HG03039 (cell line): ENCODE measurements around the gene CCBE1.

Experiments used
- ATAC-seq: cut with Tn5 transposase; IDR thresholded peaks from one replicate; pipeline ENCODE4 v1.9.1; 2021; ENCODE audit warnings: mild to moderate bottlenecking, moderate library complexity; ENCODE audit not compliant: unreplicated experiment

CCBE1 gene

DNA sequence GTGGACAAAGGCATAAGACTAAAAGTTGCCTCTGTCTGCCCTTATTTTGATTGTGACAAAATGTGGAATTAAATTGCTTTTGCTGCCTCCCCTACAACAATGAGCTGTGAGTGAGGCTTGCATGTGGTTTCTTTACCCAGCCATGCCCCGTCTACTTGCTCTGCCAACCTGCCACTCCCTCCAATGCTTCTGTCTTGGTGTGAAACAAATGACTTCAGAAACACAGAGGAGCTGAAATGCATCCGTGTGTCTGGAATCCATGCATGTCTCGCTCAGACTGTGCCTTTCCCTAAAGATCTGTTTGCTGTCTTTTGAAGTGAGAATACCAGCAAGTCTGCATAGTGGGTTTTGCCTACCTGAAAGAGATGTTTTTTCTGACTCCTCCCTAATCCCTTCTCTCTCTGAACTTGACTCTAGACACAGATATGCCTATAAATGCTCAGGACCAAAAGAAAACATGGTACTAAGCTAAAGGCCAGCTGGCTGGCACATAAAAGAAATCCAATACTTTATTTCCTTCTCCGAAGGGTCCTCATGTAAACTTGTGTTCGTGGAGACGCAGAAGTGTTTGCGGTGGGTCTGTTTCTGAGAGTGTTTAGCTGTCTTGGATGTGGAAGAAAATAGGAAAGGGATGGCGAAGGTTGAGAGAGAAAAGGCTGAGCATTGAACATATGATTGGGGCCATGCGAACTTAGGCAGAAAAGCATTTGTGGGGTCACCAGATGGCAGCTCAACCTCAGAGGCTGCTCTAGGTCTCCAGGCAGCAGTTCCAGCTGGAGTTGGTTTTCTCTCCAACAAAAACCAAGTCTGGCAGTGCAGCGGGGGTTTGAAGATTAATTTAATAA lies 120.5 kb downstream of the CCBE1 start:
- ATAC-seq, result no peak

DNA sequence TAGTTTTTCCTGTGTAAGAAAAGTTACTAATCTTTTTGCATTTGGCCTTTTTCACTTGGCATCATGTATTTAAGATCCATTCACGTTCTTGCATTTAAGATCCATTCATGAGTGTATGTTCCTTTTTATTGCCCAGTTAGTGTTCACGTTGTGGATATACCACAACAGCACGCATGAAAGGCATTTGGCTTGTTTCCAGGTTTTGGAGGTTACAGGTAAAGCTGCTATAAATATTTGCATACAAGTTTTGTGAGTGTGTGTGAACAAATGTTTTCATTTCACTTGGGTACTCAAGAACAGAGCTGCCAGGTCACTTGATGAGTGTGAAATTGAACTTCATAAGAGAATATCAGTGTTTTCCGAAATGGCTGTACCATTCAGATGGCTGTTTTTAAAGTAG lies 121.2 kb downstream of the CCBE1 start:
- no peak for ATAC-seq

DNA sequence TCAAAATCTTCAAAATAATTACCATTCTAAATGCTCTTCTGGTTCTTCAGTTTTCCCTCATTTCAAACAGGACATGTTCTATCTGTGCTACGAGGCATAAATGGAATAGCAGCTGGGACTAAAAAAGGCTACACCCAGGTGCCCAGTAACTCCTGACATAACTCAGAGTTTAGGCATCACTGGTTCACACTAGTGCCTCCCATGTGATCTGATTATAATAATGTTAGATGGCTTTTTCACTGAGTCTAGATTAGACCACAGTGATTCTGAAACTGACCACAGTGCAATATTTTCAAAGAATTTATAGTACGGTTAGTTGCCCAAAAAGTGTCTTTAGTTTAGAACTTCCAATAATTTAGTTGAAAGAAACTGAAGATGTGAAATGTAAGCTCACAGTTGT lies 123.3 kb downstream of the CCBE1 start:
- no peak for ATAC-seq

DNA sequence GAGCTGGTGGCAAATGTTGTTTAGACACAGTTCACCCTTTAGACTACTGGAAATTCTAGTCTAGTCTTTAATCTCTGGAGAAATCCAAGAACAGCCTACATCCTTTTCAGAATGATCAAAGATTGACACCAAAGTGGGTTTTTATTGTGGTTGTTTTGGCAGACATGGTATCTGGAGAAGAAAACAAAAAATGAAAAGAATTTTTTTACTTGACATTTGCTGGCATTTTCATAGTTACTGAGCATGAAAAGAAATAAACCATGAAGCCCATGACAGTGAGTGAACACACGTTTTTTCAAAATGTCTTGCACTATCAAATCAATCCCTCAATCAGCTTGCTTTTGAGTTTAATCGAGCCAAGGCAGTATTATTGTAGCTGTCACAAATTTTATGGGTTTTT lies 125.3 kb downstream of the CCBE1 start:
- no peak for ATAC-seq

DNA sequence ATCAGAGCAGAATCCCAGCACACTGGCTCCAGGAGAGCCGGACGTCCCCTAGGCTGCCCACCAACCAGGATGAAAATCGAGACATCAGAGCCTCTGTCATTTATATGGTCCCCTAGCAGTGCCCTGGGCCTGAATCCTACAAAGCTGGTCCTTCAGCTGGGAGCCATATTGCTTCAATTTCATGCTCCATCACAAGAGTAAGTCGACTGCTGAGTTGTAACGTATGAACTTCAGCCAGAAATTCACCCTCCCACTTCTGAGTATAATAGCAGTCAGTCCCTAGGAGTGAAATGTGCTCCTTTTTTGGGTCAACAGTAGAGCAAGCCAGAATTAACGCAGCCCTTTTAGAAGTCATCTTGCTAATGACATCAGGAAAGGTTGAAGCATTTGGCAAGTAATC lies 126.4 kb downstream of the CCBE1 start:
- no peak for ATAC-seq

DNA sequence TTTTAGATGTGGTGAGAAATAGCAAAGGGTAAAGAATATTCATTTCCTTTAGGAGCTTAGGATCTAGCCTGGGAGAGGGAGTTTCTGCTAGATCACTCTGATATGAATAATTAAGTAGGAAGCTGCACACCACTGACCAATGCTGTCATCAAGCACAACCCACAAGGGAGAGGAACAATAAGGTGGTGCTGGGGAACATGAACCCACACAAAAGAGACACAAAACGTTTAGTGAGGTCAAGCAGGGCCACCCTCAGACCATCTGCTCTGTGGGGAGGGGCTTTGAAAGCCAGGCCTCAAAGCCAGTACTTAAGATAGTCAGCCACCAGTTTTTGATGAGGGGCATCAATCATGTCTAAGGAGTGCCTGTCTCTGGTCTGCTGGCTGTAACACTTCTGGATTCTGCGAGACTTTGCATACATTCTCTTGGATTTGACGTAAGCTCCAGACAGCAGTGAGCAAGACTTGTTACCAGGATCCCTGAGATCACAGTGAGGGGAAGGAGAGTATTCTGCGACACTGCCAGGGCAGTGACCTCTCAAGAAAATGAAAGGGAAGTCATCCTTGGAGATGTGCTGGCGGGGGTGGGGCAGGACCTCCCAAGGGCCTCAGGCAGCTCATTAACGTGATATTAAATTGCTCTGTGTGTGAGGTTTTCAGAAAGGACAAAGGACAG lies 127.0 kb downstream of the CCBE1 start:
- ATAC-seq, result no peak

DNA sequence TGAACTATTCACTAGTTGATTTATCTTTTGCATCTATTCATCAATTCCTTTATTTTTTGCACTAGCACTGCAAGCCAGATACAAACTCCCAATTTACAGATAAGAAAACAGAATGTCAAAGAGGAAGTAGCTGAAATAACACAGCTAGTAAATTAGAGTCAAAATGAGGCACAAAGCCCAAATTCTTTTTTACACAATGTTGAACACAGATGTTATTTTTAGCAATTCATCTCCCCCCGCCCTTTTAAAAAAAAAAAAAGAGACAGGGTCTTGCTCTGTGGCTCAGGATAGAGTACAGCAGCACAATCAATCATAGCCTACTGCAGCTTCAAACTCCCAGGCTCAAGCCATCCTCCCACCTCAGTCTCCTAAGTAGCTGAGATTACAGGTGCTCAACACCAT lies 127.8 kb downstream of the CCBE1 start:
- no peak for ATAC-seq

DNA sequence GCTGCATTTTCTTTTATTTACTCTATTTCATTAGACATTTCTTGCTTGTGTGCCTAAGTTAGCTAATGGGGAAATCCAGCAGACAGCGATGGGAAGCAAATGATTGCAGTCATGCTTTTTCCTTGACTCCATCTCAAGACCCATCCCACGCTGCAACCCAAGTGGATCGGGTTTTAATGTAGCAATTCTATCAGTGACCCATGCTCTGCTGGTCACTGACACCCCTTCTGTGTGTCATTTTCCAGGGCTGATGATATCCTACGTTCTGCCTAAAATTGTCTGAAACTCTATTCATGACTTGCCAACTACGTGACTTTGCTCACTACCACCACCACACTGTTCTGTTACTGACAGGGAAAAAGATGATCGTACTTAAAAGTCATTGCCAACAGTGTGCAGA lies 129.8 kb downstream of the CCBE1 start:
- no peak for ATAC-seq

DNA sequence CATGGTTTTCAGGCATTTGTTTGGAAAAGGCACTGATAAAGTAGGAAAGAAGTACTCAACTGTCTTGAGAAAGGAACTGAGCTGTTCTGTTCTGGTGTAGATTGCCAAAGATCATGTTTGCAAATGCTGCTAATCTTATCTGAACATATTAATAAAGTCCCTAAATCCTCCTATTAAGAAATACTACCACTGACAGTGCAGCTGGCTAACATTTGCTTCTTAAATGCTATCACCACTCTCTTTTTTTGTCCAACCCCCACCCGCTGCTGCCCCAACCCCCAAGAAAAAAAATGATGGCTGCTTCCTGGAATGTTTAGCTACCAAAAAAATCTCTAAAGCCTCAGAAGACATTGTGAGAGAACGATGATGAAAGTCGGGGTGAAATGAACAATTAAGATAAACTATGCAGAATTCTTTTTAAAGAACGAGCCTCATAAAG lies 130.7 kb downstream of the CCBE1 start:
- no peak for ATAC-seq

DNA sequence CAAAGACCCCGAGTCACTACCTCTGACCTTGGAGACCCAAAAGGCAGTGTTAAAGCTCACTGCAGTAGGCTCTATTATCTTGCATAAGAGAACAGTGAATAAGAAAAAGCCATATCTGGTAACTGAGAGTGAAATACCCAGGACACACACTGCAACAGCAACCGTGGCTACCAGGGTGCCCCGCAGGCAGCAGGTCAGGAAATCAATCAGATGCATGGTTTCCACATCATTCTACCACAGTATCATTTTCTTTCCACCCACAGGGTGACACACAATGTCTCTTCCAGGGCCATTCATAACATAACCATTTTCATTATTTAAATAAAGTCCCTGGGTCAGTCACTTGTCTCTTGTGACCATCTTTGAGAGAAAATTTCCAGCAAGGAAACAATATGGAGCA lies 131.3 kb downstream of the CCBE1 start:
- ATAC-seq, result no peak

DNA sequence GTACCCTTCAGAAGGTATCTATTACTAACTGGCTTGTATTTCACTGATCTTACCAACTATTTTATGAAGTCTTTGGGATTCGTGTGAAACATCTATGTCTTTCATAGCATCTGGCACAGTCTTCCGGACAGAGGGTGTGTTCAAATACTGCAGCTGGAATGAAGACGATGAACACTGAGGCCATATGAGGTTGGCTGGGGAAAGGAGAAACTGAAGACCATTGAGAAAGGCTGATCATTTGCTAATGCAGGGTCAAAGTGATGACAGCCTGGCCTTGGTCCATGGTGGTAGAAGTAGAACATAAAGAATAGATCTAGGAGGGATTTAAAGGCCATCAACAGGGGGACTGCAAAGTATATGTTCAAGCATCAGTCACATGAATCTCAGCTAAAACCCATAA lies 132.7 kb downstream of the CCBE1 start:
- no peak for ATAC-seq

DNA sequence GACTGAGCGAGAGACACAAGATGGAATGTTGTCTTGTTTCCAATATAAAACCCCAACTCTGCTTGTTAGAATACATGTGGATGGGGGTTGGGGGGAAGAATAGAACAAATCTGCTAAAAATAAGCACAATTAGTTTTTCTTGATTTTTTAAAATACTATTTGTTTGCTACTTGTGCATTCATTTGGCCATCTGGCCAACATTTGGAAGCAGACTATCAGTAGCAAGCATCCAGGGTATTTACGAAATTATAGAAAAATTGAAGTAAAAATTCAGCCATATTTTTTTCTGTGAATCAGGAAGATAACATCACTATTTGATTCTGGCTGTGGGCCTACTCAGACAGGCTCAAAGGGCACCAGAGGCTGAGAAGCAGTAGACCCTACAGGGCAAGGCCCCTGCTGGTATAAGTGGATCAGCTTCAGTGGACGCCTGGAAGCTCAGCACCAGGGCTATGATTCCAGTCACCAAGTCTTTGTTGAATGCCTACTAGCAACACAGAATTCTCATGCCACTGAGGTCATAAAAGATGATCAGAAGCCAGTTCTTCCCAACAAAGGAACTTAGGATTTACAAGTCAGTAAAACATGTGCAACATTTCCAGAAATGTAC lies 133.9 kb downstream of the CCBE1 start:
- no peak for ATAC-seq

DNA sequence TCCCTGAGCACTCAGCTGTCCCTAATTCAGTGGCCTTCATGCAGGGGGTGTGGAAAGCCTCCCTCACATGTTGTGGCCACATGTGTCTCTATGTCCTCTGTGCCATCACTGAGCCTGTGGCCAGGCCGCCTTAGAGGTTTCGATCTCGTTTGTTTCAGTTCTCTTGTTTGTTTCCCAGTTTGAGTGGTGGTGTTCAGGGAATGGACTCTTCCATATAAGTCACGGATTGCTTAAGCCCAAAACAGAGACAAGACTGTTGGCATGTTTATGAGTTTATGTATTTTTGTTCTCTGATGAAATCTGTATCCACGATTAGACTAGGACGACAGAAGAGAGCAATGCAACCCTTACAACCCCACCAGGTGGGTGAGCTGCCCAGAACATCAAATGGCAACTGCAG lies 134.5 kb downstream of the CCBE1 start:
- no peak for ATAC-seq

DNA sequence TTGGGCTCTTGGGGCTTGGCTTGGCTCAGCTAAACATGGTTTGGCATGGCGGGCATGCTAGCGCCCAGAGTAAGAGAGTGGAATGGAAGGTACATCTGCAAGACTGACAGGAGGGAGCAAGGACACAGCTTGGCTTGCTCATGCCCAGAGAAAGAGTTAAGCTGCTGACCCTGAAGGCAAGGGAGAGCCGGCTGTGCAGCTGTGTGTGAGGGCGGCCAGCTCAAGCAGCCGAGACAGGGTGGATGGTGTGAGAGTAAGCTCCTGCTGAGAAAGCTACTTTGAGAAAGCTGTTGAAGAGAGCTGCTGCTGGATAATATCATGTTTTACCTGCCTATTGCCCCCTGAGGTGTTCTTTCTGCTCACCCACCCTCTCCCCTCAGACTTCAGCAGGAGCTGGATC lies 135.6 kb downstream of the CCBE1 start:
- no peak for ATAC-seq

DNA sequence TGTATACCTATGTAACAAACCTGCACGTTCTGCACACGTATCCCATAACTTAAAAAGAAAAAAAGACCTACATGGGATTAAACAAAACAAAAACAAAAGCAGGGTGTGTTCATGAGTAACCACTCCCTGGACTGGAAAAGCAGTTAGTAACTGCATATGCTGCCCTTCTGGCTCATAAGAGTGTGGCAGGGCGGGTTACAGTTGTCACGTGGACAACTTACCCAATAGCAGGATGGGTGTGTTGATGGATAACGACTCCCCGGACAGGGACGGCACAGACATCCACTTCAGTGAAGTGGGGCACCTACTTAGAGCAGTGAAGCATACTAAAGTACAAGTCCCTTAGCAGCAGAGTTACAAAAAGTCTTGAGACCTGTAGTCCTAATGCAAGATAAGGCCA lies 136.7 kb downstream of the CCBE1 start:
- ATAC-seq, result no peak

DNA sequence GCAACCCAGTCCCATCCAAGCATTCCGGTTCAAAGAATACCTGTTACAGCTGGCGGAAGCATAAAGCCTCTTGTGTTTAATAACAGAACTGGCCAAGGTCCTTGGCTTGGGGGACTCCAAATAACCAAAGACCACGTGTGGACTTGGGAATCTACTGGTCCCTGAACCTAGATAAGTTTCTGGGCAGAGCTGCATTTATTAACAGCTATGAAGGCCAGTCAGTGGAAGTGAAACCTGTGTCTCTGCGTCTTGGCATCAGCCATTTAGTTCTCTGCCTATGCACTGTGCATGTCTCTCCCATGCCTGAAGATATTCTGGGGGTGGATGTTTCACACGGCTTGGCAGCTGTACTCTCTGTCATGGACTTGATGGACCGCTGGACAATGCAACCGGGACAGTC lies 137.7 kb downstream of the CCBE1 start:
- no peak for ATAC-seq

DNA sequence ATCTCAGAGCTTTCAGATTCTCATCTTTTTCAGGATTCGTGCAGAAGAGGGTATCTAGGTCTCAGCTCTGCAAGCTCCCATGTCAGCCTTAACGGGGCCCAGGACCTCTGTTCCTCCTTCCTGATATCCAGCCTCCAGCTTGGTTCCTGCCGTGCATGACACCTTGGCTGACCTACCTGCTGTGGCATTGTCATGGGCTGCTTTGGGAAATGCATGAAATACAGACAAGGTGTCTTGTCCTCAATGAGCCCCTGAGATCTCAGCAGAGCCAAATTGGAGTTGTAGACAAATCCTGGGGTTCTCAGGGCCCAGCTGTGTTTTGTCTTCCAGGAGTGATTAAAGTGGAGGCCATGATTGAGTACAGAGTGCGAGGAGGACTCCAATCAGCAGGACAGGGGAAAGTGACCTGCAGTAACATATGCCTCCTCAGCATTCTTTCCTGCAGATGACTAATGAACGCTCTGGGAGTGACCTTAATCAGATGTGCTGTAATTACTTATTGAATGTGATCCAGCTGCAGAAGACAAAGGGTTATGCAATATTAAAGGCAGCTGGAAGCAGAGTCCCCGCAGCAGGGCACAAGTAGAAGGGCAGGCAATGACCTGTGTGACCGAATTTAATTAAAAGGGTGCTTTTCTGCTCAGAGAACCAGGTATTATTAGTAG lies 141.1 kb downstream of the CCBE1 start:
- no peak for ATAC-seq

DNA sequence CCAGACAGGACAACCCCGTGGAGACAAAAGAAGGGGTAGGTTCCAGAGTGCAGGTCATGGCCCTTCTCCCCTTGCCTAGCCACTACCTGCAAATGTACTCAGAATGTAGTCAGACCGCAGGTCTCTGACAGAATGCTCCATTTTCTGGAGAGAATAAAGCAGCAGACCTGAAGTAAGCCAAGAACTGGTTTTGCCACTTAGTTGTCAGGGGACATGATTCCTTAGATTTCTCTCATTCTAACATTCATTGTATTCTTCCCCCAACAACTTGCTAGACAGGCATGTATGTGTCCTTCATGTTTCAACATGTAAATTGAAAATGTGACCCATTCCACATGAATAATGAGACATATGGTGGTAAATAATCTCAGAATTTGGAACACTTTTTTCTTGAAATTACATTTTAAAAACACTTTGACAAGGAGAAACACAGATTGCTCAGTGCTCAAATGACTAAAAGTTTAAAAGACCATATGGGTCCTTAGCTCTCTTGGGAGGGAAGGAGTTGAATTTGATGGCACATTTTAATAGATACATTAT lies 142.4 kb downstream of the CCBE1 start:
- no peak for ATAC-seq

DNA sequence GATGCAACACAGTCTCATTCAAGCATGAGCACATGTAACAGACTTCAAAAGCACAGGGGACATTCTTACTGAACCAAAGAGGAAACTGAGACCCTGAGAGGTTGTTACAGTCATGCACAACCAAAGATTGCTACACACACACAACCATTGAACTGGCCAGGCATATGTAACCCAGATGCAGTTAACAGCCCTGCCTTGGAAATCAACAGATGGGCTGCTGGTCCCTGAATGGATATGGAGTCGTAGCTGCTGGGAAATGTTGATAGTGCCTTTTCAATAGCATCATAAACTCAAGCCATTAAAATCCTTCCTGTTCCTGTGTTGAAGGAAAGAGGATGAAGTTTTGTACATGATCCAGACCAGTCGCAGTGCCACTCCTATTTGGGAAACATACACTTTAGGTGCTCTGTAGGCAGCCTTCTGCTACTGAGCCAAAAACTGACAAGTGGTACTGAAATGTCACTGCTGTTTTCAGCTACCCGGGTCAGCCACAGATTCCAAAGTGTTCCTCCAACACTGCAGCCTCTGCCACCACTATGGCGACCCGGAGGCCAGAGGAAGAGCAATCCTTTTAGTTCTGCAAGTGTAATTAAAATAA lies 143.9 kb downstream of the CCBE1 start:
- ATAC-seq, result no peak

DNA sequence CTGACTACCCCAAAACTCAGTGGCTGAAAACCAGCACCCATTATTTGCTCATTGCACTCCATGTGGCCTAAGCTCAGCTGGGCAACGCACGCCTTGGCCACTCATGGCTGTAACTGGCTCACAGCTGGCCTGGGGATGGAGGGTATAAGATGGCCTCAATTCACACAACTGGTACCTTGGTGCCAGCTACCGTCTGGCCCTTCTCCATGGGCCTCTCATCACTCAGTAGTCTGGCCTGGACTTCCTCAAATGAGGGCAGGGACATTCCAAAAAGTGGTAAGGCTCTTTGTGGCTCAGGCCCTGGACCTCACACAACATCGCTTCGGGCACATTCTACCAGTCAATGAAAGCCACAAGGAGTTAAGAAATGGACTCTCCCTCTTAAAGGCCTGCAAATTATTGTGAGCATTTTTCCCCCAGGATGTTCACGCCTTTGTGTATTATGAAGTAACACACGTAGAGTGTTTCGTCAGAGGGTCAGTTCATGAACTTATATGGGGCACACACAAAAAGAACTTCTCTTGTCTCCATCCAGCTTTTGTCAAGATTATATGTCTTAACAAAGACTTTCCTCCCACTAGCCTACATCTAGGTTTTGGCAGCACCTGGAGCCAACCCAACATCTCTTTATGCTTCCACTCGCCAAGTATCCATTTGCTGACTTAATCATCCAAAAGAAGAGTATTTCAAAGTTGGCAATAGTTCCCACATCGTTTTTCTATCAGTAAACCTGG lies 145.2 kb downstream of the CCBE1 start:
- no peak for ATAC-seq
